ENCODE measurements around the gene EXOSC9. TPM values are rescaled to one million over a fixed set of nuclear protein-coding genes. Genes with fewer than 3 reads are reported as not detected.

The EXOSC9 gene
- total and polyA plus RNA-seq, 4 donors = 5.3 to 20.0 (median 10.0) TPM

DNA sequence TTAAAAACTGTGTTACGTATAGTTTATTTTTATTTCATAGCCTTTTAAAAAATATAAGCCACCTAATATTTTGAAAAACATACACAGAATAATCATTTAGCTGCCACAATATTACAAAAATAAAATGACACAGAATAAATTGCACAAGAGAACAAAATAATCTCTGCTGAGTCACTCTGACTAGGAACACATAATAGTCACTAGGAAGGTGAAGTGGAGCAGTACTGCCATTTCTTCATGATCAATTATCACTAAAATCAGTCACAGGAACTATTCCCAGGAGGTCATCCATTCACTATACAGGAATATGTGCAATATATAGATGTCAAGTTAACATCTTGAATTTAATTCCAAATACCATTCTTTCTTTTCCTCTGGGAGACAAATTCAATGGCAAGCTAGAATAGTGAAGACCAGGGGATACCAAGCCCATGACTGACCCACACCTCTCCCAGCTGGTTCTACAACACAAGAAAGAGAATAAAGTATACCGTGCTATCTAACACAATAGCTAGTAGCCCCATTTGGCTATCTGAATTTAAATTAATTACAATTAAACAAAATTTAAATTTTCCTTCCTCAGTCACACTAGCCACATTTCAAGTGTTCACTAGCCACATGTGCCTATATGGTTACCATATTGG lies 42.1 kb upstream of the EXOSC9 start:
- Histone ChIP-seq H3K4me3 (ENCODE audit: low read depth in 1 of 3, low read length in 3 of 3) (no peak overlapping the region), H3K27me3 (ENCODE audit: control insufficient read depth in 4 of 4, insufficient read depth in 4 of 4, low read length in 3 of 4) (peaks cover 0 to 10% (median 2%) of the 10 kb centered on the region in 4 donors), H3K9ac (ENCODE audit: low read depth in 1 of 2, low read length in 2 of 2) (no peak overlapping the region), H3K4me1 (ENCODE audit: control insufficient read depth in 4 of 4, insufficient read depth in 4 of 4, low read length in 3 of 4) (no peaks in the 10 kb centered on the region), H3K36me3 (ENCODE audit: control insufficient read depth in 4 of 4, insufficient read depth in 3 of 4, low read depth in 1 of 4, low read length in 3 of 4) (no peaks in the 10 kb centered on the region), H3K27ac (ENCODE audit: low read depth in 1 of 2, low read length in 2 of 2) (no peak overlapping the region), H3K9me3 (ENCODE audit: control insufficient read depth in 4 of 4, low read length in 3 of 4) (no peaks in the 10 kb centered on the region)
- 86% methylated on average over 2 of the region's 2 CpGs for whole genome bisulfite sequencing
- DNase-seq (ENCODE audit: low spot score) = no peak
- TF ChIP-seq SP1 (IDR thresholded peaks at IDR 0.05) = no peak
- TF ChIP-seq RAD21 (IDR thresholded peaks at IDR 0.05) = no peak
- TF ChIP-seq, protein P1, sequence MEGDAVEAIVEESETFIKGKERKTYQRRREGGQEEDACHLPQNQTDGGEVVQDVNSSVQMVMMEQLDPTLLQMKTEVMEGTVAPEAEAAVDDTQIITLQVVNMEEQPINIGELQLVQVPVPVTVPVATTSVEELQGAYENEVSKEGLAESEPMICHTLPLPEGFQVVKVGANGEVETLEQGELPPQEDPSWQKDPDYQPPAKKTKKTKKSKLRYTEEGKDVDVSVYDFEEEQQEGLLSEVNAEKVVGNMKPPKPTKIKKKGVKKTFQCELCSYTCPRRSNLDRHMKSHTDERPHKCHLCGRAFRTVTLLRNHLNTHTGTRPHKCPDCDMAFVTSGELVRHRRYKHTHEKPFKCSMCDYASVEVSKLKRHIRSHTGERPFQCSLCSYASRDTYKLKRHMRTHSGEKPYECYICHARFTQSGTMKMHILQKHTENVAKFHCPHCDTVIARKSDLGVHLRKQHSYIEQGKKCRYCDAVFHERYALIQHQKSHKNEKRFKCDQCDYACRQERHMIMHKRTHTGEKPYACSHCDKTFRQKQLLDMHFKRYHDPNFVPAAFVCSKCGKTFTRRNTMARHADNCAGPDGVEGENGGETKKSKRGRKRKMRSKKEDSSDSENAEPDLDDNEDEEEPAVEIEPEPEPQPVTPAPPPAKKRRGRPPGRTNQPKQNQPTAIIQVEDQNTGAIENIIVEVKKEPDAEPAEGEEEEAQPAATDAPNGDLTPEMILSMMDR (IDR thresholded peaks at IDR 0.05; ENCODE audit: low read depth, low read length, missing input control) = no peak
- TF ChIP-seq NR2F2 (IDR thresholded peaks at IDR 0.05) = no peak
- TF ChIP-seq JUND (IDR thresholded peaks at IDR 0.05) = no peak
- no peak for TF ChIP-seq YY1 (IDR thresholded peaks at IDR 0.05)
- TF ChIP-seq, protein P2, sequence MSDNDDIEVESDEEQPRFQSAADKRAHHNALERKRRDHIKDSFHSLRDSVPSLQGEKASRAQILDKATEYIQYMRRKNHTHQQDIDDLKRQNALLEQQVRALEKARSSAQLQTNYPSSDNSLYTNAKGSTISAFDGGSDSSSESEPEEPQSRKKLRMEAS (IDR thresholded peaks at IDR 0.05) = no peak
- no peak for TF ChIP-seq FOXA1 (IDR thresholded peaks at IDR 0.05)
- no peak for TF ChIP-seq HNF4A (conservative IDR thresholded peaks at IDR 0.05)
- TF ChIP-seq, protein P3, sequence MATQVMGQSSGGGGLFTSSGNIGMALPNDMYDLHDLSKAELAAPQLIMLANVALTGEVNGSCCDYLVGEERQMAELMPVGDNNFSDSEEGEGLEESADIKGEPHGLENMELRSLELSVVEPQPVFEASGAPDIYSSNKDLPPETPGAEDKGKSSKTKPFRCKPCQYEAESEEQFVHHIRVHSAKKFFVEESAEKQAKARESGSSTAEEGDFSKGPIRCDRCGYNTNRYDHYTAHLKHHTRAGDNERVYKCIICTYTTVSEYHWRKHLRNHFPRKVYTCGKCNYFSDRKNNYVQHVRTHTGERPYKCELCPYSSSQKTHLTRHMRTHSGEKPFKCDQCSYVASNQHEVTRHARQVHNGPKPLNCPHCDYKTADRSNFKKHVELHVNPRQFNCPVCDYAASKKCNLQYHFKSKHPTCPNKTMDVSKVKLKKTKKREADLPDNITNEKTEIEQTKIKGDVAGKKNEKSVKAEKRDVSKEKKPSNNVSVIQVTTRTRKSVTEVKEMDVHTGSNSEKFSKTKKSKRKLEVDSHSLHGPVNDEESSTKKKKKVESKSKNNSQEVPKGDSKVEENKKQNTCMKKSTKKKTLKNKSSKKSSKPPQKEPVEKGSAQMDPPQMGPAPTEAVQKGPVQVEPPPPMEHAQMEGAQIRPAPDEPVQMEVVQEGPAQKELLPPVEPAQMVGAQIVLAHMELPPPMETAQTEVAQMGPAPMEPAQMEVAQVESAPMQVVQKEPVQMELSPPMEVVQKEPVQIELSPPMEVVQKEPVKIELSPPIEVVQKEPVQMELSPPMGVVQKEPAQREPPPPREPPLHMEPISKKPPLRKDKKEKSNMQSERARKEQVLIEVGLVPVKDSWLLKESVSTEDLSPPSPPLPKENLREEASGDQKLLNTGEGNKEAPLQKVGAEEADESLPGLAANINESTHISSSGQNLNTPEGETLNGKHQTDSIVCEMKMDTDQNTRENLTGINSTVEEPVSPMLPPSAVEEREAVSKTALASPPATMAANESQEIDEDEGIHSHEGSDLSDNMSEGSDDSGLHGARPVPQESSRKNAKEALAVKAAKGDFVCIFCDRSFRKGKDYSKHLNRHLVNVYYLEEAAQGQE (IDR thresholded peaks at IDR 0.05) = no peak
- TF ChIP-seq RXRA (IDR thresholded peaks at IDR 0.05) = no peak
- TF ChIP-seq TAF1 (conservative IDR thresholded peaks at IDR 0.05) = no peak
- TF ChIP-seq, protein P4, sequence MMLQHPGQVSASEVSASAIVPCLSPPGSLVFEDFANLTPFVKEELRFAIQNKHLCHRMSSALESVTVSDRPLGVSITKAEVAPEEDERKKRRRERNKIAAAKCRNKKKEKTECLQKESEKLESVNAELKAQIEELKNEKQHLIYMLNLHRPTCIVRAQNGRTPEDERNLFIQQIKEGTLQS (IDR thresholded peaks at IDR 0.05) = no peak
- TF ChIP-seq GABPA (IDR thresholded peaks at IDR 0.05 in 1 of 2, conservative IDR thresholded peaks at IDR 0.05 in 1 of 2) = no peak
- TF ChIP-seq FOXA2 (IDR thresholded peaks at IDR 0.05) = no peak
- TF ChIP-seq HNF4G (IDR thresholded peaks at IDR 0.05) = no peak
- no peak for TF ChIP-seq EGR1 (IDR thresholded peaks at IDR 0.05; ENCODE audit: low read depth in 2 of 2)
- TF ChIP-seq, protein P5, sequence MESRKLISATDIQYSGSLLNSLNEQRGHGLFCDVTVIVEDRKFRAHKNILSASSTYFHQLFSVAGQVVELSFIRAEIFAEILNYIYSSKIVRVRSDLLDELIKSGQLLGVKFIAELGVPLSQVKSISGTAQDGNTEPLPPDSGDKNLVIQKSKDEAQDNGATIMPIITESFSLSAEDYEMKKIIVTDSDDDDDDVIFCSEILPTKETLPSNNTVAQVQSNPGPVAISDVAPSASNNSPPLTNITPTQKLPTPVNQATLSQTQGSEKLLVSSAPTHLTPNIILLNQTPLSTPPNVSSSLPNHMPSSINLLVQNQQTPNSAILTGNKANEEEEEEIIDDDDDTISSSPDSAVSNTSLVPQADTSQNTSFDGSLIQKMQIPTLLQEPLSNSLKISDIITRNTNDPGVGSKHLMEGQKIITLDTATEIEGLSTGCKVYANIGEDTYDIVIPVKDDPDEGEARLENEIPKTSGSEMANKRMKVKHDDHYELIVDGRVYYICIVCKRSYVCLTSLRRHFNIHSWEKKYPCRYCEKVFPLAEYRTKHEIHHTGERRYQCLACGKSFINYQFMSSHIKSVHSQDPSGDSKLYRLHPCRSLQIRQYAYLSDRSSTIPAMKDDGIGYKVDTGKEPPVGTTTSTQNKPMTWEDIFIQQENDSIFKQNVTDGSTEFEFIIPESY (IDR thresholded peaks at IDR 0.05) = no peak
